Keratinocyte (primary cell): Measurements from ENCODE around the gene MIXL1. TPM values are rescaled to one million over a fixed set of nuclear protein-coding genes. Genes with fewer than 3 reads are reported as not detected.

Experiments used
- DNase-seq: peaks from one replicate; pipeline ENCODE4 v3.0.0-alpha.2; 2011; ENCODE audit warnings: low read depth, missing footprints, low spot score
- FAIRE-seq: peaks from 2 replicates; lab custom pipeline; 2011; peaks lifted over from hg19 to GRCh38; lab: Jason Lieb, UNC
- H2AFZ ChIP-seq: 2 replicates; pipeline ENCODE4 v1.6.0; 2012; ENCODE audit warnings: low read length, control low read depth, inconsistent platforms; ENCODE audit not compliant: control insufficient read depth
- H3K27ac ChIP-seq: 2 replicates; pipeline ENCODE4 v1.5.1; 2011; ENCODE audit warnings: low read length; ENCODE audit not compliant: control insufficient read depth, insufficient read depth
- H3K27me3 ChIP-seq: 3 replicates; pipeline ENCODE4 v1.6.0; 2011; ENCODE audit warnings: low read length; ENCODE audit not compliant: control insufficient read depth, insufficient read depth; ENCODE audit errors: extremely low read depth
- H3K36me3 ChIP-seq, 2 experiments: 2 replicates in 1 of 2; 3 replicates in 1 of 2; pipeline ENCODE4 v1.5.1; 2011; ENCODE audit warnings: low read length in 2 of 2, mild to moderate bottlenecking in 1 of 2; ENCODE audit not compliant: control insufficient read depth in 2 of 2, insufficient read depth in 2 of 2; ENCODE audit errors: extremely low read depth in 1 of 2
- H3K4me1 ChIP-seq: 3 replicates; pipeline ENCODE4 v1.5.1; 2011; ENCODE audit warnings: low read length; ENCODE audit not compliant: control insufficient read depth, insufficient read depth; ENCODE audit errors: extremely low read depth
- H3K4me2 ChIP-seq: 3 replicates; pipeline ENCODE4 v1.6.0; 2011; ENCODE audit warnings: low read depth, low read length; ENCODE audit not compliant: control insufficient read depth, insufficient read depth; ENCODE audit errors: extremely low read depth
- H3K4me3 ChIP-seq, 3 experiments: fragments of 200-600 bp in 1 of 3; sonication (generic) in 1 of 3; 2 replicates in 2 of 3; 3 replicates in 1 of 3; pipeline ENCODE4 v1.5.1; 2011 to 2016; ENCODE audit warnings: low read length in 3 of 3, mild to moderate bottlenecking in 3 of 3, control low read depth in 2 of 3, inconsistent platforms in 1 of 3, low read depth in 1 of 3, mixed read lengths in 1 of 3, mixed run types in 1 of 3, moderate library complexity in 1 of 3; ENCODE audit not compliant: control insufficient read depth in 2 of 3, insufficient read depth in 2 of 3; ENCODE audit errors: extremely low read depth in 1 of 3
- H3K79me2 ChIP-seq: 2 replicates; pipeline ENCODE4 v1.6.0; 2012; ENCODE audit warnings: low read length; ENCODE audit not compliant: control insufficient read depth, insufficient read depth
- H3K9ac ChIP-seq: 3 replicates; pipeline ENCODE4 v1.6.0; 2011; ENCODE audit warnings: low read length; ENCODE audit not compliant: control insufficient read depth, insufficient read depth; ENCODE audit errors: extremely low read depth
- H3K9me1 ChIP-seq: 3 replicates; pipeline ENCODE4 v1.6.0; 2011; ENCODE audit warnings: low read length; ENCODE audit not compliant: control insufficient read depth, insufficient read depth; ENCODE audit errors: extremely low read depth
- H3K9me3 ChIP-seq: 2 replicates; pipeline ENCODE4 v1.5.1; 2012; ENCODE audit warnings: low read depth, low read length; ENCODE audit not compliant: control insufficient read depth
- H4K20me1 ChIP-seq: 3 replicates; pipeline ENCODE4 v1.6.0; 2011; ENCODE audit warnings: low read length; ENCODE audit not compliant: control insufficient read depth, insufficient read depth; ENCODE audit errors: extremely low read depth
- CTCF ChIP-seq, 3 experiments: IDR thresholded peaks in 1 of 3; conservative IDR thresholded peaks in 1 of 3; optimal IDR thresholded peaks in 1 of 3; 2 replicates in 2 of 3; 3 replicates in 1 of 3; pipeline versions ENCODE3 to v1.5.1; 2011; ENCODE audit warnings: low read length in 3 of 3, mild to moderate bottlenecking in 3 of 3, moderate library complexity in 2 of 3, control low read depth in 1 of 3, inconsistent platforms in 1 of 3; ENCODE audit not compliant: insufficient read depth in 2 of 3; ENCODE audit errors: extremely low read depth in 1 of 3
- EZH2 ChIP-seq: IDR thresholded peaks from one replicate; pipeline ENCODE4 v1.6.1; 2012; ENCODE audit warnings: inconsistent platforms, mild to moderate bottlenecking, low read length, moderate library complexity
- dilution Hi-C: fragments of 300-500 bp; cut with MboI; formaldehyde crosslinking; loops from one replicate; pipeline ENCODE4 v1.7.0; 2020; ENCODE audit warnings: low sequenced_read_pairs; ENCODE audit not compliant: extremely low pct_ligation_motif_present
- polyA plus RNA-seq, 5 experiments: library from polyadenylated mRNA; depleted of rRNA in 3 of 5; stranded (reverse) in 3 of 5; stranded (forward) in 1 of 5; unstranded in 1 of 5; fragments of >200 nt; gene quantifications; 1 replicate in 1 of 5; 2 replicates in 3 of 5; 3 replicates in 1 of 5; pipeline versions ENCODE4 v1.2.1 to v1.2.3, GENCODE V29; 2011 to 2012; ENCODE audit warnings: missing spikeins in 2 of 5, low read depth in 1 of 5, low replicate concordance in 1 of 5

MIXL1 gene
- polyA plus RNA-seq, 1 donor (not counting 4 experiments of a cell fraction or from before 2014, with no cell fraction given) = not detected

GRCh38 chr1:226199971-226200370, 23.5 kb upstream of the MIXL1 start:
- Histone ChIP-seq H2AFZ (no peak overlapping the region), H3K79me2 (no peaks in the 10 kb centered on the region), H3K4me1 (no peaks in the 10 kb centered on the region), H3K4me3 (no peak overlapping the region), H3K27me3 (no peaks in the 10 kb centered on the region), H3K27ac (no peak overlapping the region), H3K4me2 (no peak overlapping the region), H3K9me3 (no peaks in the 10 kb centered on the region), H3K36me3 (no peaks in the 10 kb centered on the region), H4K20me1 (no peaks in the 10 kb centered on the region), H3K9ac (no peak overlapping the region), H3K9me1 (no peaks in the 10 kb centered on the region)
- dilution Hi-C loops = no loop called here
- DNase-seq = no peak
- FAIRE-seq = no peak
- TF ChIP-seq CTCF (optimal IDR thresholded peaks at IDR 0.05 in 1 of 3, IDR thresholded peaks at IDR 0.05 in 1 of 3, conservative IDR thresholded peaks at IDR 0.05 in 1 of 3; ENCODE audit: extremely low read depth in 1 of 3, insufficient read depth in 2 of 3, low read length in 3 of 3) (no peak), EZH2 (no peak)

GRCh38 chr1:226201029-226201593, 22.4 kb upstream of the MIXL1 start:
- FAIRE-seq (no peak), DNase-seq (no peak)
- Histone ChIP-seq H3K9me1 (no peaks in the 10 kb centered on the region), H3K4me1 (no peaks in the 10 kb centered on the region), H3K4me2 (no peak overlapping the region), H3K27me3 (no peaks in the 10 kb centered on the region), H3K4me3 (no peak overlapping the region), H3K9ac (no peak overlapping the region), H3K79me2 (no peaks in the 10 kb centered on the region), H2AFZ (no peak overlapping the region), H4K20me1 (no peaks in the 10 kb centered on the region), H3K36me3 (no peaks in the 10 kb centered on the region), H3K9me3 (no peaks in the 10 kb centered on the region), H3K27ac (no peak overlapping the region)
- peak; percentile 34 to 52 (median 46) for TF ChIP-seq CTCF (optimal IDR thresholded peaks at IDR 0.05 in 1 of 3, IDR thresholded peaks at IDR 0.05 in 1 of 3, conservative IDR thresholded peaks at IDR 0.05 in 1 of 3; ENCODE audit: extremely low read depth in 1 of 3, insufficient read depth in 2 of 3, low read length in 3 of 3)
- TF ChIP-seq EZH2 = no peak
- dilution Hi-C loops = no loop called here
